Thymus (tissue), 11 donors: ENCODE results near the gene FOSB. TPM values are rescaled to one million over a fixed set of nuclear protein-coding genes. Genes with fewer than 3 reads are reported as not detected.

ENCODE experiments used
- DNase-seq, 9 donors: peaks; one replicate each; pipeline ENCODE4 v3.0.0-alpha.2; 2013; ENCODE audit warnings: low spot score in 9 of 9, low read depth in 6 of 9, missing footprints in 1 of 9
- H3K27ac ChIP-seq, 2 donors: one replicate each; pipeline ENCODE4 v1.5.1; 2013; ENCODE audit warnings: control low read depth in 1 of 2, low read depth in 1 of 2, low read length in 1 of 2, mild to moderate bottlenecking in 1 of 2, moderate library complexity in 1 of 2
- H3K27me3 ChIP-seq, 2 donors: one replicate each; pipeline ENCODE4 v1.5.1; 2013; ENCODE audit warnings: low read length in 1 of 2; ENCODE audit not compliant: control insufficient read depth in 2 of 2, insufficient read depth in 1 of 2
- H3K36me3 ChIP-seq, 2 donors: one replicate each; pipeline ENCODE4 v1.5.1; 2013; ENCODE audit warnings: low read length in 1 of 2, mild to moderate bottlenecking in 1 of 2, moderate library complexity in 1 of 2; ENCODE audit not compliant: control insufficient read depth in 2 of 2, insufficient read depth in 2 of 2
- H3K4me1 ChIP-seq, 2 donors: one replicate each; pipeline ENCODE4 v1.5.1; 2013; ENCODE audit warnings: low read length in 2 of 2; ENCODE audit not compliant: control insufficient read depth in 2 of 2, insufficient read depth in 2 of 2
- H3K4me3 ChIP-seq, 2 donors: one replicate each; pipeline ENCODE4 v1.5.1; 2013; ENCODE audit warnings: low read length in 2 of 2, control low read depth in 1 of 2, mild to moderate bottlenecking in 1 of 2
- H3K9me3 ChIP-seq, 2 donors: one replicate each; pipeline ENCODE4 v1.5.1; 2013; ENCODE audit warnings: low read length in 1 of 2, mild to moderate bottlenecking in 1 of 2; ENCODE audit not compliant: control insufficient read depth in 2 of 2, insufficient read depth in 1 of 2
- WGBS: extraction: QIAGEN DNeasy Blood & Tissue Kit; methylation state at CpG from one replicate; pipeline ENCODE4 v1.1.7; 2013; 5-methylcytosine and 5-hydroxymethylcytosine counted together
- polyA plus RNA-seq: library from polyadenylated mRNA; stranded (reverse); fragments of 200-250 nt; gene quantifications from one replicate; pipeline ENCODE4 v1.2.3, GENCODE V29; 2013
- total RNA-seq: library from RNA; stranded (reverse); fragments of 120-200 nt; gene quantifications from one replicate; pipeline ENCODE4 v1.2.4, GENCODE V29; 2013
- donor health status: healthy.

FOSB gene
- total and polyA plus RNA-seq, 2 donors = 6.1 to 7.1 TPM

DNA sequence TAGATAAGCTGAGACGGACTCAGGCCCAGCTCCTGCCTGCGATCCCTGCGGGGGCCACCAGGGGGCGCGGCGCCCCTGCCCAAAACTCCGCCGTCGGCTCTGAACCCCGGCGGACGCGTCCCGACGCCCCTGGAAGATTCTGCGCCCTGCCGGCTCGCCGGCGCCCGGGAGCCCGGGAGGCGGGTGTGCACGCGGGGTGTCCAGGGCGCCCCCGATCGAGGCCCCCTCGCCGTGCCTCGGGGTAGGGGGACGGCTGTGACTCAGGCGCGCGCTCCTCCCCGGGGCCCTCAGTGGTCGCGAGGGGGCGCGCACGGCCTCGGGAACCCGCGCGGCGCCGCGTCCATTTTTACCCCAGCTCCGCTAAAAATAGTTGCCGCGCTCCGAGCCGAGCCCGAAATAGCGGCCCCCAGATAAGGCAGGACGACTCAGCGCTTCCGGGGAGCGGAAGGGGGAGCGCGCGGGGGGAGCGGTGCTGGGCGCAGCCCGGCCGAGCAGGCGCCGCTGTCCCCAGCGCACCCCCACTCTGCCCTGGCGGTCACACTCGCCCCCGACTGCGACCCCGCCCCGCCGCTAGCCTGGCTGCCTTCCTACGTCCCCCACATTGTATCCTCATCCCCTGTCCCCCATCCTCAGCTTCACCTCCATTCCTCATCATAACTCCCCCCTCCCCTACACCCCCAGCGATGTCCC lies 28.1 kb upstream of the FOSB start:
- peaks cover 18 to 28% of the 10 kb centered on the region in 2 donors for H3K4me1 ChIP-seq
- peak overlapping the region; percentile 32 to 75 for H3K4me3 ChIP-seq
- H3K36me3 ChIP-seq = no peaks in the 10 kb centered on the region
- no peaks in the 10 kb centered on the region for H3K9me3 ChIP-seq
- peak in 6 of 9 donors; percentile 73 to 90 (median 80) for DNase-seq
- H3K27ac ChIP-seq = peak overlapping the region in 1 of 2 donors; percentile 78
- H3K27me3 ChIP-seq = peaks cover 25 to 43% of the 10 kb centered on the region in 2 donors
- under 1% methylated on average over 78 of the region's 78 CpGs for WGBS

DNA sequence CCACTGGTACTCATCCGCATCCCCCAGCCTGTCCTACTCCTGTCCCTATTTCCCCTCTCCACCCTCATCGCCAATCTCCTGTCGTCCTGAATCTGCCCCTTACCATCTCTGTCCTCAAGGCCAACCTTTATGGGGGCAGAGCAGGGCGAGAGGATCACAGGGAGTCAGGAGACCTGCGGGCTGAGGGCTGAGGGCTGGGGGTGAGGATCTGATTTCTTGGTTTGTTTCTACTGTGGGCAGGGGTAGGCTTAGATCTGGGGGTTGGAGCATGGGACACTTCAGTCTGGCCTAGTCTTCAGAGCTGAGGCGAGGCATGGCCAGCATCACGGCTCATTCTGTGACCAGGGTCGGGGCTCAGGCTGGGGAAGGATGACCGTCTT lies 27.5 kb upstream of the FOSB start:
- Histone ChIP-seq H3K4me3 (peak overlapping the region; percentile 32 to 75), H3K27me3 (peaks cover 25 to 48% of the 10 kb centered on the region in 2 donors), H3K36me3 (no peaks in the 10 kb centered on the region), H3K9me3 (no peaks in the 10 kb centered on the region), H3K27ac (no peak overlapping the region), H3K4me1 (peaks cover 18 to 30% of the 10 kb centered on the region in 2 donors)
- no peak for DNase-seq
- WGBS = 80% methylated on average over 9 of the region's 9 CpGs

DNA sequence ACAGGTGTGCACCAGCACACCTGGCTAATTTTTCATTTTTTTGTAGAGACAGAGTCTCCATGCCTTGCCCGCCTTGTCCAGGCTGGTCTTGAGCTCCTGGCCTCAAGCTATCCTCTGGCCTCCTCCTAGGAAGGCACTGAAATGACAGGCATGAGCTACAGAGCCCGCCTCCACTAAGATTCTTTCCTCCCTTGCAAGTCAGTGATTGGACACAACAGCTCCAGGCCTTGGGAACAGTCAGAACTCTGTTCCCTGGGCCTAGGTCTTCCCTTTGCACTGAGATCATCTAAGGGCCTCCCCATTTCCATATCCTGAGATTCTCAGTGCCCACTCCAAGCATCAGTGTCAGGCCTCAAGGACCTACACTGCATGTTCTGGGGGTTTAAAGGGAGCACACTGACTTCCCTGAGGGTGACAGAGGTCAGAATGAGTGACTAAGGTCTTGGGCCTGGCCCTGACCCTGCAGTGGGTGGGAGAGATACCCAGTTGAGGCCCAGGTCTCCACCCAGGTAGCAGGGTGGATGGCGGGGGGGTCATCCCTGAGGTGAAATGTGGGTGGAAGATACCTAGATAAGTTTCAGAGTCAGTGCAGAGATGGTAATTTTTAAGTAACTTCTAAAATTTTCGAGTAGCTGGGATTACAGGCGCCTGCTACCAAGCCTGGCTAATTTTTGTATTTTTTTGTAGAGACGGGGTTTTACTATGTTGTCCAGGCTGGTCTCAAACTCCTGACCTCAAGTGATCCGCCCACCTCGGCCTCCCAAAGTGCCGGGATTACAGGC lies 26.7 kb upstream of the FOSB start:
- H3K4me3 ChIP-seq = no peak overlapping the region
- peaks cover 18 to 30% of the 10 kb centered on the region in 2 donors for H3K4me1 ChIP-seq
- peaks cover 25 to 55% of the 10 kb centered on the region in 2 donors for H3K27me3 ChIP-seq
- H3K9me3 ChIP-seq = no peaks in the 10 kb centered on the region
- peak overlapping the region in 1 of 2 donors; percentile 18 for H3K27ac ChIP-seq
- DNase-seq = no peak
- 92% methylated on average over 9 of the region's 9 CpGs for WGBS
- H3K36me3 ChIP-seq = no peaks in the 10 kb centered on the region

DNA sequence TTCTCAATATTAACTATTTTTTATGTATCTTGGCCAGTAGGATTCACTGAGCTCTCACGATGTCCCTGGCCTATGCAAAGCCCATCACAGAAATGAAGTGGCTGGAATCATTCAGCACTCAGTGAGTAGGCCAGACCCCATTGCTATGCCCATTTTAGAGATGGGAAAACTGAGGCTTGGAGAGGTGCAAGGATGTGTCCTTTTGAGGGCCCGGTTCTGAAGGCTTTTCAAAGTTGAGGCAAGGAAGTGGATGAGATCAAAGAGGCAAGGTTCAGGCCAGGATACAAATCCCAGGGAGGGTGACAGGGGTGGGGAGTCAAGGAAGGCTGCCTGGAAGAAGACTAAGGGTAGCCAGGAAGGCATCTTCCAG lies 25.4 kb upstream of the FOSB start:
- no peaks in the 10 kb centered on the region for H3K36me3 ChIP-seq
- H3K4me3 ChIP-seq = no peak overlapping the region
- DNase-seq = no peak
- 85% methylated on average over 2 of the region's 2 CpGs for WGBS
- H3K9me3 ChIP-seq = no peaks in the 10 kb centered on the region
- no peak overlapping the region for H3K27ac ChIP-seq
- H3K27me3 ChIP-seq = peaks cover 25 to 55% of the 10 kb centered on the region in 2 donors
- H3K4me1 ChIP-seq = peaks cover 18 to 30% of the 10 kb centered on the region in 2 donors

DNA sequence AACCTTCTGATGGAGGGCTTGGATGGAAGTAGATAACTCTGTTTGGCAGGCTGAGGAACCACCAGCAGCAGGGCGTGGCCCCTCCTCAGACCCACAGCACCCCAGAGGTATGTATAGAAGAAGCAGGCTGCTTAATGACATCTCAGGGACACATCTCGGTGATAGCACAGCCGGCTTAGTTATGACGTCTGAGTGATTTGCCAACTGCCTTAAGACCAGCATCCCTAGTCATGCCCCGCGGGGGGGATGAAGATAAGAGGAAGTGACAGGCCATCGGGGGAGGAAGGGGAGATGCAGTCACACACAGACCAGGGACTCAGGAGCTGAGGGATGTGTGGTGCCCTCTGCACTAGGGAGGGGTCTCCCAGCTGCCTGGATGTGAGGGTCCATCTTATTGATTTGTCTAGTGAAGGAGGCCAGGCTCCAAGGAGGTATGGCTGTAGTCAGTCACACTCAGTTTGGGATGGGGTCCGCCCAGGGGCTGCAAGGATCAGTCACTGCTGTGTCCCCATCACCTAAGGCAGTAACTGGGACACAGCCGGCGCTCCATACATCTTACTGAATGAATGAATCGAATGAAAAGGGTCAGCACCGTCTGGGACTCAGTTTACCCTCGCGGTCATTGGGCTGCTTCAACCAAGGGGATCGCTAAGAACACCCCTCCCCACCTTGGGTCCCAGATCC lies 24.9 kb upstream of the FOSB start:
- H3K27me3 ChIP-seq = peaks cover 25 to 55% of the 10 kb centered on the region in 2 donors
- DNase-seq = peak in 1 of 9 donors; percentile 50
- WGBS = 8% methylated on average over 15 of the region's 15 CpGs
- no peaks in the 10 kb centered on the region for H3K9me3 ChIP-seq
- H3K36me3 ChIP-seq = no peaks in the 10 kb centered on the region
- H3K4me3 ChIP-seq = peak overlapping the region; percentile 27 to 43
- peaks cover 18 to 30% of the 10 kb centered on the region in 2 donors for H3K4me1 ChIP-seq
- H3K27ac ChIP-seq = peak overlapping the region; percentile 10 to 31

DNA sequence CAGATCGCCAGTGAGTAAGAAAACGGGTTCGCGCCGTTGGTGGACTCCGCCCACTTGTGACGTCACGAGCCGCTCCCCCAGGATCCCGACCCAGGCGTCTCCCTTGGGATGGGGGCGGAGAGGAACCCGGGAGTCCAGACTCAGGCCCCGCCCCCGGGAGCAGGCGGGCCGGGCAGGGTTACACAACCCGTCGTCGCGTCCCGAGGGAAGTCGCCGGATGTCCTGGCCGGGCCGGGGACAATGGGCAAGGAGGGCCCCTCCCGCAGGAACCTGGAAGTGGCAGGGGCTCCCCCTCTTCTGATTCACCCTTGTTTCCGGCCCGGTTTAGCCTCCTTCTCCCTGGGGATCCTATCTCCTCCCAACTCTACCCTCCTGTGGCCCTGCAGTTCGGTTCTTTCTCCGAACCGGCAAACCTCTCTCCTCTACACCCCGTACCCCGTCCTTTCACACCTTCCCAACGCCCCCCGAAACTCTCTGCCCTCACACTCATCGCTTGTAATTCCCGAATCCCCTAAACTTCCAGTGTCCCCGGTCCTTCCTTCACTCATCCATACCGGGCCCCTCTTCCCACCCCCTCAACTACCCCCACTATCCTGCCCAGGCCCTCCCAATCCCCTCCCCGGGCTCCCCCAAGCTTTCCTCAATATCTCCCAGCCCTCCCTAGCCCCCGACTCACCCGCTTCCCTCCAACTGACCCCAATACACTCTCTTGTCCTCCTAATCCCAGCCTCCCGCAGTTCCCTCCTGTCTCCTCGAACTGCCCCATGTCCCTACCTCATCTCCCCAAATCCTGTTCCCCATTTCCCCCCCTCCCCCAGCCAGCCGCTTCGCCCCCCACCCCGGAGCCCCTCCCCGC lies 24.1 kb upstream of the FOSB start:
- no peak for DNase-seq
- no peaks in the 10 kb centered on the region for H3K36me3 ChIP-seq
- WGBS = 1% methylated on average over 49 of the region's 49 CpGs
- peak overlapping the region; percentile 27 to 43 for H3K4me3 ChIP-seq
- peak overlapping the region in 1 of 2 donors; percentile 10 for H3K27ac ChIP-seq
- no peaks in the 10 kb centered on the region for H3K9me3 ChIP-seq
- H3K4me1 ChIP-seq = peaks cover 18 to 30% of the 10 kb centered on the region in 2 donors
- peaks cover 25 to 55% of the 10 kb centered on the region in 2 donors for H3K27me3 ChIP-seq

DNA sequence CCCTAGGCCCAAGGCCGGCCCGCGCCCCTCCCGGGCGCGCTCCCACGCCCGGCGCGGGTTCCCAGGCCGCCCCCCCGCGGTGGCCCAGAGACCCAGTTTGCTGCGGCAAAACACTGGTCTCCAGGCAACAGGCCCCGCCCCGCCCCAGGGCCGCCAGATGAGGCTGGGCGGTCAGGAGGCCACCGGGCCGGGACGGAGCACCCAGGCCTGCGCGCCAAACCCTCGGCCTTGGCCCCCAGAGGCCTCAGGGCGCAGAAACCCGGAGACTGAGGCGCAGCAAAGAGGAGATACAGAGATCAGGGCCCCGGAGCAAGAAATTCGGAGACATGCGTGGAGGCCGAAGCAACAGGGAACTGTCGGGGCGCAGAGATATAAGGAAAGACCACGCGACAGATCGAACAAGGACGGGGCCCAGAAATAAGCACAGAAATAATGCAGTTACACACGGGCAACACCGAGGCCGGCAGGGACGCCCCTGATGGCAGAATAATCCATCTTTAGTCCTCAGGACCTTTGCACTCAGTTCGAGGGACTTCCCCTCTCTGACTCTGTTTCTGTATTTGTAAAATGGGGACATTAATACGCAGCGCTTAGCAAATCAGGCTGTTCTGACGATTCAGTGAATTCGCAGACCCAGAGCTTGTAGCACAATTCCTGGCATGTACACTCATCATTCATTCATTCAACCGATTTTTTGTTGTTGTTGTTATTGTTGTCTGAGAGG lies 23.3 kb upstream of the FOSB start:
- peak overlapping the region; percentile 33 to 42 for H3K27ac ChIP-seq

DNA sequence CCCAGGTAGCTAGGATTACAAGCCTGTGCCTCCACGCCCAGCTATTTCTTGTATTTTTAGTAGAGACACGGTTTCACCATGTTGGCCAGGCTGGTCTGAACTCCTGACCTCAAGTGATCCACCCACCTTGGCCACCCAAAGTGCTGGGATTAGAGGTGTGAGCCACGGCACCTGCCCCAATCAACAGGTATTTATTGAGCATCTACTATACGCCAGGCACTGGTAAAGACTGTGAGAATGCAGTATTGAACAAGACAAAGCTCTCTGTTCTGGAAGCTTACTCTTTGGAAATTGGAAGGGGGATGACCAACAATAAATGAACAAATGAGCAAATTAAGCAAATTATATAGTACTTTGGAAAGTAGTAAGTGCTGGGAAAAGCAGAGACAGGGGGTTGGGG lies 22.7 kb upstream of the FOSB start:
- peaks cover 22 to 33% of the 10 kb centered on the region in 2 donors for H3K4me1 ChIP-seq
- no peak overlapping the region for H3K4me3 ChIP-seq
- H3K36me3 ChIP-seq = no peaks in the 10 kb centered on the region
- no peak overlapping the region for H3K27ac ChIP-seq
- peaks cover 25 to 53% of the 10 kb centered on the region in 2 donors for H3K27me3 ChIP-seq
- H3K9me3 ChIP-seq = no peaks in the 10 kb centered on the region
- 97% methylated on average over 4 of the region's 4 CpGs for whole genome bisulfite sequencing
- no peak for DNase-seq

More for the DNA sequence above, 23.3 kb upstream of the FOSB start:
- Histone ChIP-seq H3K9me3 (no peaks in the 10 kb centered on the region), H3K27me3 (peaks cover 25 to 55% of the 10 kb centered on the region in 2 donors), H3K4me1 (peaks cover 18 to 29% of the 10 kb centered on the region in 2 donors), H3K4me3 (peak overlapping the region; percentile 2 to 43), H3K36me3 (no peaks in the 10 kb centered on the region)
- WGBS = 16% methylated on average over 47 of the region's 47 CpGs
- peak in 3 of 9 donors; percentile 63 to 78 (median 70) for DNase-seq
